ENCODE data around the gene LRRN4CL.

Gene LRRN4CL

DNA sequence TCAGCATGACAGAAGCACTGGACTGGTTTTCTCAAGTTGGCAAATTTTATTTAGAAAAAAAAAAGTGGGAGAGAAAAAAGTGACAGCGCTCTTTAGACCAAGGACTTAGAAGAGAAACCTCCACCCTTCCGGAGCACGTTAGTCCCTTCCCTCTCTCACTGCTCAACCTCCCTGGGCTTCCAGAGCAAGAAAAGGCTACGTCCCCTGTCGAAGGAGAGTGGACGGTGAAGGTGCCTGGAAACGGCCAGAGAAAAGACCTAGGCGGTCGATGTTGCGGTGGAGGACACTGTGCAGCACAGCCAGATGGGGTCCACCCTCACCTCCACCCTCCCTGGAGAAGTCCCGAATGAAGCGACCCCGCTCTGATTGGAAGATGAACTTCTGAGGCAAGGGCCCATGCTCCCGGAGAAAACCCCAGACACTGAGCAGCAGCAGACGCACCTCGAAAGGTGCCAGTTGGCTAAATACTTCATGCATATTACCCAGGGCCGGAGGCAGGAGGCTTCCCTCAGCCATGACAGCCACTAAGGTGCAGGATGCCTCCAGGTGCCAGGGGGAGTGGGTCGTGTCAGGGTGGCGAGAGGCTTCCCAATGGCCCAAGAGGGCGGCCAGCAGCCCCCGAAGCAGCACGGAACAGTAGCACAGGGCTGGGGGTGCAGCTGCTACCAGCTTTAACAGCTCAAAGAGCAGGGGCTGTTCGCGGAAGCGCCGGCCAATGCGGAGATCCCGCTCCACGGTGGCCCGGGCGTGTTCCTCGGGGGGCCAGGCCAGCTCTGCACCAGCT lies 42.3 kb downstream of the LRRN4CL start:
- no peak for DNase-seq (ENCODE audit: low read depth)

DNA sequence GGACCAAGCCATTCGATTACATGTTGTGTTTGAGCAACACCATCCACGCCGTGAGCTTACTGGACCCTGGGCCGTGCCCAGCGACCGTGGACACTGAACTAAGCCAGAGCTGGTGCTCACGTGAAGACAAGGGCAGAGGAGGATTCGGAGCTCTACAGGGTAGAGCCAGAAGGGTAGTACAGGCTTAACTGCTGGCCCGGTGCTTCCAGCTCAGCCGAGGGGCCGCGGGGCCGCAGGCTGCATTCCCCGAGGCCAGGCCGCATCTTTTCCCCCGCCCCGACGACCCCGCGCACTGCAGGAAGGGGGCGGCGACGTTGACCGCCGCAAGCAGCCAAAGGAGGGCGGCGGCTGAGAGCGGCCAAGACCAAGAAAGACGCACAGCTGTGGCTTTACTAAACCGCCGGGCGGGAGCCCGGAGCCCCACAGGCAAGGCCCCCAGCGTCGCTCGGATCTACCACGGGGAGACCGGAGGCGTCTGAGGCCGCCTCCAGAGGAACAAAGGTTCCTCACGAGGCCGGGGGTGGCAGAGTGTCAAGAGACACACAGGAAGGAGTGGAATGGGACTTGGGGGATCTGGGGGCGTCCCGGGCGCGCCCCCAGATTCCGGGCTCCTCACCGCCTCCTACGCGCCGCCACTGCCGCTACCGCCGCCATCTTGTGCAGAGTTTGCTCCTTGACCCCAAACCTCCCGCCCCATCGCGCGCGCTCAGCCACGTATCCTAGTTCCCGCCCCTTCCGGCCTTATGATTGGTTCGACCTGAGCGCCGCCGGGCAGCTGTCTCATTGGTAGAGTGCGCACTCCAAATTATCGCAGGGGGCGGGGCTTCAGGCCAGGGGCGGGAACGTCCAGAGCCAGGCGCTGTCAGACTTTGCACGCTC lies 43.1 kb downstream of the LRRN4CL start, which contains the start of gene GANAB:
Gene GANAB (minus strand): TSS at position 668 of the 879 bp plus-strand sequence. CDS start 14 bp downstream, at position 654.
- peak; percentile 93 for DNase-seq (ENCODE audit: low read depth)

DNA sequence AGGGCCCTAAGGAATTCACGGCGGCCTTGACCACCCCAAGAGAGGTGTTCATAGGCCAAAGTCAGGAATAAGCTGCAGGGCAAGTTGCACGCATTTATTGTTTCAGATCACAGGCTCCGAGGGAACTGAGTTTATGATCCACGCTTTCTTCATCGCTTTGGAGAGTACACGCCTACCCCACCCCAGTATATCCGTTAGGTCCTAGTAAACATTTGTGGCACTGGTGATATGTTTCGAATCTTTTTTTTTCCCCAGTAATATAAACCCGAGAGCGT lies 43.7 kb downstream of the LRRN4CL start:
- no peak for DNase-seq (ENCODE audit: low read depth)

DNA sequence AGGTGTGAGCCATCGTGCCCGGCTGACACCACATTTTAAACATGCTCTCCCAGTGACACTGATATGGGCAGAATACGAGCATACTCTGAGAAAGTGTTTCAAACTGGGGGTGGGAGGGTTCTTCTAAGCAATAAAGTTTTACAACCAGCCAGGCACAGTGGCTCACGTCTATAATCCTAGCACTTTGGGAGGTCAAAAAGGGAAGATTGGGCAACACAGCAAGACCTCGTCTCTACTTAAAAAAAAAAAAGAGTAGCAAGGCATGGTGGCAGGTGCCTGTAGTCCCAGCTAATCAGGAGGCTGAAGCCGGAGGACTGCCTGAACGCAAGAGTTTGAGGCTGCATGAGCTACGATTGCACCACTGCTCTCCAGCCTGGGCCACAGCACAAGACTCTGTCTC lies 45.1 kb downstream of the LRRN4CL start:
- DNase-seq (ENCODE audit: low read depth), result no peak

Measured in fibroblast of the conjunctiva (primary cell).